ENCODE data around the gene CDK16.
"Not testable (repeated sequence)": the region's sequence is repeated elsewhere in the genome, so short reads cannot be mapped to it uniquely, and the experiment has no call there.

Gene CDK16

DNA sequence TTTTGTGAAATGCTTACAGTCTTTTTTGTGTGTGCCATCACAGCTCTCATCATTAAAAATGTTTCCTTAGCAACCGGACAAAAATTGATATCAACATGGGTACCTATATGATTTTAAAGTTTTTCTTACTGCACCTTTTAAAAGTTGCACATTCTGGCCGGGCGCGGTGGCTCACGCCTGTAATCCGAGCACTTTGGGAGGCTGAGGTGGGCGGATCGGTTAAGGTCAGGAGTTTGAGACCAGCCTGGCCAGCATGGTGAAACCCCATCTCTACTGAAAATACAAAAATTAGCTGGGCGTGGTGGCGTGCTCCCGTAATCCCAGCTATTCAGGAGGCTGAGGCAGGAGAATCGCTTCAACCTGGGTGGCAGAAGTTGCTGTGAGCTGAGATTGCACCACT is 39.1 kb downstream of the CDK16 start:
- not testable (repeated sequence) for FAIRE-seq

DNA sequence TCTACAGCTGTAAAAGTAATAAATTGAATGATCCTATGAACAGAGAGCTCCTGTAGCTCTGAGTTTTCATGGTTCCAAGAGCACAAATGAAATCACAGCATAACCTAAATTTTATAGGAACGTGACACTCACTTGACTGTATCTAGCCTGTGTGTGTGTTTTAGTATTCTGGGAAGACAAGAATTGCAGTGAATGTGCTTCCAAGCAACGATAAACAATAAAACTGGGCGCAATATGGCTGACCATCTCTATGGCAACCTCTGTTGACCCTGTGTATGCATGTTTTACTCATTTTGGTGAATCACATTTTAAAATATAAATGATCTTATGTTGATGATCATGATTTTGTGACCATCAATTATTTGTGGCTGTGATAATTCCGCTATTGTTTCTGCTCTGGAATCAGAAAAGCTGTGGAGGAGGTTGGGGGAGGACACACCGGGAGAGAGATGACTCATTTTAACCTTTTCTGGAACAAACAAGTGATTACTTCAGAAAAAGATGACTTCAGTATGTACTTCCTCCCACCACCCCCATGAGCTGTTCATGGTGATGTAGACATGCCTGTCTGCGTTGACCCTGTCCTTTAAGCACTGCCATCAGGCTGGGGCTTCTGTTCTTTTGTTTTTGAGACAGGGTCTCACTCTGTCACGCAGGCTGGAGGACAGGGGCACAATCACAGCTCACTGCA is 46.1 kb downstream of the CDK16 start:
- no peak for FAIRE-seq

DNA sequence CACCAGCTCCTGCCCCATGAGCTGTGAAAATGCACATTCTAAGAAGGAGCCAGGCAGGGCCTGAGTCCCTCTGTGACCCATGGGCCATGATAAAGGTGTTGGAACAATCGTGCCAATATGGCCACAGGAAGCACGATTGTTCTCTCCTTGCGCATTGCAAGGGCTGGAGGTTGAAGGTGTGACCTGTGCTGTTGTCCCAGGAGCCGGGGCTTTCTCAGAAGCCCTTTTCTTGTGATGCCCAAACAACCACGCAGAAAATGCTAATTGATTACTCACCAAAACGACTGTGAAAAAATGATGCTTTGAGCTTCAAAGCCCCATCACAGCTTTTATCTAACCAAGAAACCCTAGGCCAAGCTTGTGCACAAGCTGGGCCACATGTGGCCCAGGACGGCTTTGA is 48.2 kb downstream of the CDK16 start:
- FAIRE-seq: no peak

DNA sequence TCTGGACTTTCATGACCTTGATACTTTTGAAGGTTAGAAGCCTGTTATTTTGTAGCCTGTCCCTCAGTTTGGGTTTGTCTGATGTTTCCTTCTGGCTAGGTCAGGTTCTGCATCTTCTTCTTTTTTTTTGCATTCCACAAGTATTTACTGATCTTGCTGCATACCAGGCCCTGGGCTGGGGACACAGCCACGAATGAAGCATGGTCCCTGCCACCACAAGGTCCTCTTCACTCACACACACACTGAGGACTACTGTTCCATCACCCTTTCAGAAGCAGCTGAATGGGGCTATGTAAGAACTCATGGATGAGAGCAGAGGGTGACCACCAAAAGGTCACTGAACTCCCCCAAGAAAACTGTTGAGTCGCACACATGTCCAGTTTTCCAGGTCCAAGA is 53.5 kb downstream of the CDK16 start:
- FAIRE-seq: no peak

DNA sequence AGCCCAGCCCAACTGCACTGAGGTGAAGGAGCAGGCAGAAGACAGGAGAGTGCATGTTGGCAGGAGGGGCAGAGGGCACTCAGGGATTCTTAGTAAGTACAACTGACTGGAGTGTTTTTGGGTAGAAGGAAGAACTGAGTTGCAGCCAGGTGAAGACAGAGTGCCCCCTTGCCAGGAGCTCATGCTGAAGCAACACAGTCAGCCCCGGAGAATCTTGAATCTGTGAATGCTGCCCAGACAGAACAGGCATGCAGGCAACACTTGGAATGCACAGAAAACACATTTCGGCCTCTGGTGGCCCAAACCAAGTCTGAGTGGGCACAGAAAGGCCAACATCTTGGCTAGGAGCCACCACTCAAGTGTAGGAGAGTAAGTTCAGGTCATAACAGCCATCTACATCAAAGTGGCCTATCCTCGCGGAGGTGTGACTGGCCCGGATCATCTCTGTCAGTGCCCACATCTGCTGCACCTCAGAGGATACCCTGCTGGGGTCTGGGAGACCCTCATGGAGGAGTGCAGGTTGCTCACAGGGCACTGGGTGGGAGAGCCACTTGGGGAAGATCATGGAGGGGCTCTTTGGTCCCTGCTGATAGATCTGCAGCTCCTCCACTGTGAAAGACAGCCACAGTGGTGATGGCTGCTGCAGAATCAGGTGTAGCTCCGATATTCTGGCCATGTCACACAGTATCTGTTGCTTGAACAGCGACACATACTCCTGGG is 54.7 kb downstream of the CDK16 start:
- FAIRE-seq: no peak

DNA sequence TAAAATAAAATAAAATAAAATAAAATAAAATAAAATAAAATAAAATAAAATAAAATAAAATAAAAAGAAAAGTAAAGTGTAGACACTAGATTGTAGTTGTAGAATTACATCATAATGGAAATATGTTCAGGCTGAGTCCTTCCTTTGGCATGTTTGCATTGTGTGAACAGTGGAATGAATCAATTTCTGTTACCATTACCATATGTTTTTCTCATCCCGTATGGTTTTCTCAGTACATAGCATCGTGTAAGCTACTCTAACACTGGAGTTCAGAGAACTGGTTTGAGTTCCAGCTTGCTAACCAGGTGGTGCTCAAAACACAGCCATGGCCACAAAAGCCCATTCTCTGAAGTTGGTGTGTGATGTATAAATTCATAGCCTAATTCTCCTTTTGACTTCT is 60.2 kb downstream of the CDK16 start:
- FAIRE-seq: no peak

All from islet of Langerhans (tissue), 1 donor.